Femur (tissue), 1 donor: ENCODE measurements around the gene TMCO6.
A peak's percentile ranks its signal among the peaks of the same experiment; 100 is the strongest.

ENCODE experiments used
- DNase-seq: peaks from one replicate; pipeline ENCODE4 v3.0.0-alpha.2; 2017

The TMCO6 gene

DNA sequence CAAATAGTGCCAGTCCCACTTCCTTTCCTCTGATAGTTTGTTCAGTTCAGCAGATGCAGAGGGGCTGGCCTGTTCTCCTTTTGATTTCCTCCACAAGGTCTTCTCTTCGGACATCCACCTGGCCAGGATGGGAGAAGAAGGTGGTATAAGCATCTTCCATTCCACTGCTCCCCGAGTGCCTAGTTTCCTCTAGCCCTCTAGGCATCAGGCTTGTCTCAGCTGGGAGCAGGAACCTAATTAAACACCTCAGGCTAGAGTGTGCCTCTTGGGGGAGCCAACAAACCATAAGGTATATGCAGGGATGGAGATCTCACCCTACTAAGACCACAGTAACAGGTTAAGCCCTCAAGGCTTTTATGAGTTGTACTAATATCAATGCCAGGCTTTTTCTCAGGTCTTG lies 35.0 kb downstream of the TMCO6 start:
- no peak for DNase-seq

DNA sequence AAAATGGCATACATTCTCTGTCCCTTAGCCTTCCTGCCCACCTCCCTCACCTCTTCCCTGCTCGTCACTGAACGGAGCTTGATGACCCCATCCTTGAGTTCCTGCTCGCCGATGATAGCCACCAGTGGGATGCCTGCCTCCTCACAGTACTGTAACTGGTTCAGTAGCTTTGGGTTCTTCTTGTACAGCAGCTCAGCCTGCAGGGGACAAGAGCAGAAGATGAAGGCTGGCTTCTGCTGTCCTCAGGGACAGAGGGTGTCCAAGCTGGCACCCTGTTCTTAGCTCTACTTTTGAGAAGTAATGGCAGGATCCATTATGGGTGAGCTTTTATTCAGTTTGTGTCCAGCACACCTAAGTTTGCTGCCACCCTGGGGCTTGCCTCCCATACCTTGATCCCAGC lies 35.4 kb downstream of the TMCO6 start:
- DNase-seq, result no peak

DNA sequence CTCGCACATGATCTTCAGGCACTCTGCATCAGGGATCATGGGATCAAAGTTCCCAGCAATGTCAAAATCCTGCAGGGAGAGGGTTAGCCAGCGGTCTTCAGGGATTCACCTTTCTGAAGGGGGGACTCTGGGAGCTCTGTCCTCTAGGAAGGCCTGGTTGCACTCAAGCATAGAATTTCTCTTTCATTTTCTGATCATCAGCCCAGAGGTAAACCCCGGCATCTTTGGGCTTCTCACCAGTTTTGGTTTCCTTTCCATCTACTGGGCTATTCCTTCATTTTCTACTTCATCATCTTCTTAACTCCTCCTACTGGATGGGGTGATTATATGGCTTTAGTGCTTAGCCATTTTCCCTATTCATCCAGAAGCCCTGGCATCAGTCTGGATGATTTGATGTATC lies 38.7 kb downstream of the TMCO6 start:
- DNase-seq, result no peak

DNA sequence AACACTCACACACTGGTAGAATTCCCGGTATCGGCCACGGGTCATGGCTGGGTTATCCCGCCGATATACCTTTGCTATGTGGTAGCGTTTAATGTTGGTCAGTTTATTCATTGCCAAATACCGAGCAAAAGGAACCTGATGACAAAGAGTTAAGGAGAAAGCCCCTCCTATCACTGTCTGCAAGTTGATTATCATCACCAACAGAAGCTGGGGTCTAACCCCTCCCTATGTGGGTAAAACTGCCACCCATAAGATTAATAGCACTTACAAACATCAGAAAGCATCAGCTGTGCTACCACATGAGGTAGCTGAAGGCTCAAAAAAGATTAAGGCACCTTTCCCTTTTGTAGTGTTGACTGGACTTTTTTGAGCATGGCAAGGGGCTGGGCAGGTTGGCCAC lies 39.7 kb downstream of the TMCO6 start:
- no peak for DNase-seq

DNA sequence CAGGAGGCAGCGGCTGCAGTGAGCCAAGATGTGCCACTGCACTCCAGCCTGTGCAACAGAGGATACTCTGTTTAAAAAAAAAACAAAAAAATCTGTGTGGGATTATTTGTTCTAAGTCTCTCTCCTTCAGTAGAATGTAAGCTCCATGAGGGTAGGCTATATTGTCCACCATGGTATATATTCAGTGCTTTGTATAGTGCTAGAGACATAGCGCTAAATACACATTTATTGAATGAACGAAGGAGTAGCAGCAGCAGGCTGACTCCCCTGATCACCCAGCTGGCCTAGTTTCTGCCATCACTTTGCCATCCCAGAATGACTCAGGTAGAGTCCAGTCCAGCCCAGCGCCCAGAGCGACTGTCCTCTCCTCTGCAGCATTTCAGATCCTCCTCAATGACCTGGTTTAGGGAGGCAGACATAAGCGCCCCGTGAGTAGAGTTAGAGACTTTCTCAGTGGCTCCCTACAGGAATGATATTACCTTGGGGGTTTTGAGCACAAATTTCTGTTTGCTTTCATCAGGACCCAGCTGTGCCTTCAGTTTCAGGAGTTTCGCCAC lies 51.2 kb downstream of the TMCO6 start:
- DNase-seq, result no peak

DNA sequence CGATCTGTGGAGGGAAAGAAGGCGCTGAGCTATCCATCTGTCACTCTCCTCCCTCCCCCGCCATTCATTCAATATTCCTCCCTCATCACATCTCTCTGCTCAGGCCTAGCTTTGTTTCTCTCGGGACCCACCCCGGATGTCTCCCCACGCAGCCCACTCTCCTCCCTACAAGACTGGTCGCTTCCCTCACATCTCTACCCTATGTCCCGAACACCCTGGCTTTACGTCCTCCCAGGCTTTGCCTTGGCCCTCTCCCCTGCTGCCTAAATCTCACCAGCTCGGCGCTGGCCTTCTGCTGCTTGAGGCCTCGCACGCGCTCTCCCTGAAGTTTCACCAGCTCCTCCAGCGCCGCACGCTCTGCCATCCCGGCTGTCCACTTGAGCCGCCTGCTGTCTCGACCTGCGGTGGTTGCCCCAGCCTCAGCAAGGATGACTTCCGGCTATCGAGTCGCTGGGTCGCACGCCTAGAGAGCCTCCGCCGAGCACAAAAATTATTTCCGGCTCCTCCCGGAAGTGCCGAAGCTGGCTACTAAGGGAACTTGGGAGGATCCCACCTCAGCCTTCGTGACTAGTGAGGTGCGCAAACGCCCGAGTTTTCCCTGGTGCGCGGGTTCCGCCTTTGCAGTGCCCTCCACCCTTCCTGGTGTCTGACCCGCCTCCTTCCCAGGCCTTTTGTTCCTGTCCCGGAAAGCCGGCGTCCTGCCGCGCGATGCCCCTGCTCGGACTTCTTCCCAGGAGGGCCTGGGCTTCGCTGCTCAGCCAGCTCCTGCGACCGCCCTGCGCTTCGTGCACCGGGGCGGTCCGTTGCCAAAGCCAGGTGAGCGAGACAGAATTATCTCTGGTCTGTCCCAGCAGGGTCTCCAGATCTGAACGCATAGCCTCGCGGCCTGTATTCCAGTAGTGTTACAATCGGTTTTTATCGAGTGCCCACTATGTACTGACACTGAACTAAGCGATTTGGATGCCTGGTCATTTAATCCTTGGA lies 52.0 kb downstream of the TMCO6 start, which contains the start of the genes HARS1 and HARS2:
Gene HARS1 (minus strand): TSS at position 430 of the 984 bp plus-strand sequence. CDS start 66 bp downstream, at position 364.
Gene HARS2 (plus strand): TSS at position 515 of the 984 bp plus-strand sequence. CDS start 194 bp downstream, at position 709.
- peak; percentile 95 for DNase-seq

DNA sequence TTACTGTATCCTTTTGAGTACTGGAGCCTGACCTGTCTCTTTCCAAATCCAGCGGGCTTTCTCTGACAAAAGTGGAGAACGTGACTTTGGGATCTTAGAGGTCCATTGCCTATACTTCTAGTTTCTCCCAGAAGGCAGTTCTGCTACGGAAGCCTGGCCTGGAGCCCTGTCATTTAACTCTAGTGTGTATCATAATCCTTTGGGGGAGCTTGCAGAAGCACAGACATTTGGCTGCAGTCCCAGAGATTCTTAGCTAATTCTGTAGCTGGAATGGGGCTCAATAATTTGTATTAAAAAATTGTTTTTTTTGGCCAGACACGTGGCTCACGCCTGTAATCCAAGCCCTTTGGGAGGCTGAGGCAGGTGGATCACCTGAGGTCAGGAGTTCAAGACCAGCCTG lies 55.0 kb downstream of the TMCO6 start:
- no peak for DNase-seq
